H1 (cell line): ENCODE results near the gene ARID2.

Experiments used
- CTCF ChIP-seq, 3 experiments: IDR thresholded peaks; 1 replicate in 2 of 3; 2 replicates in 1 of 3; pipeline versions ENCODE4 v1.5.1 to v1.6.1; 2011; ENCODE audit warnings: low read length in 3 of 3, mild to moderate bottlenecking in 3 of 3, inconsistent platforms in 2 of 3, low read depth in 1 of 3, moderate library complexity in 1 of 3; ENCODE audit not compliant: insufficient read depth in 1 of 3; ENCODE audit errors: control extremely low read depth in 1 of 3
- JUND ChIP-seq: IDR thresholded peaks from 2 replicates; pipeline ENCODE4 v1.6.1; 2011; ENCODE audit warnings: mild to moderate bottlenecking, improper control_type of control experiment, low read length
- MAX ChIP-seq: IDR thresholded peaks from 2 replicates; pipeline ENCODE4 v1.6.1; 2012; ENCODE audit warnings: inconsistent platforms
- RFX5 ChIP-seq: IDR thresholded peaks from 2 replicates; pipeline ENCODE4 v1.6.1; 2011; ENCODE audit warnings: low read depth, low read length, improper control_type of control experiment, borderline replicate concordance
- USF2 ChIP-seq: IDR thresholded peaks from 2 replicates; pipeline ENCODE4 v1.6.1; 2011; ENCODE audit warnings: low read length, improper control_type of control experiment

- TF ChIP-seq USF2 = no peak
- no peak for TF ChIP-seq CTCF (IDR thresholded peaks at IDR 0.05; ENCODE audit: control extremely low read depth in 1 of 3, insufficient read depth in 1 of 3, low read depth in 1 of 3, low read length in 3 of 3)
- TF ChIP-seq MAX = no peak
- TF ChIP-seq RFX5 = no peak
- no peak for TF ChIP-seq JUND
Observed at GRCh38 chr12:45852508-45852907, 123.0 kb downstream of the ARID2 start.
